Right lobe of liver (tissue), 6 donors: ENCODE measurements around the gene RAVER2. TPM values are rescaled to one million over a fixed set of nuclear protein-coding genes. Genes with fewer than 3 reads are reported as not detected.
A peak's percentile ranks its signal among the peaks of the same experiment; 100 is the strongest.

Experiments used
- ATAC-seq, 4 donors: fragments of 200-7000 bp; cut with Tn5 transposase; one replicate each; pipeline ENCODE4 v1.9.1; 2020; ENCODE audit warnings: mild to moderate bottlenecking in 4 of 4, moderate library complexity in 4 of 4
- DNase-seq, 3 donors: peaks; one replicate each; pipeline ENCODE4 v3.0.0-alpha.2; 2020
- H3K27ac ChIP-seq, 3 donors: fragments of 200-600 bp; one replicate each; pipeline ENCODE4 v1.8.0; 2022
- H3K27me3 ChIP-seq, 2 donors: fragments of 200-600 bp; one replicate each; pipeline ENCODE4 v1.8.0; 2022
- H3K36me3 ChIP-seq, 4 donors: fragments of 200-600 bp; sonication (generic) in 1 of 4; one replicate each; pipeline versions ENCODE4 v1.5.1 to v1.8.0; 2017 to 2022; ENCODE audit warnings: control low read depth in 1 of 4
- H3K4me1 ChIP-seq, 4 donors: fragments of 200-600 bp; sonication (generic) in 1 of 4; one replicate each; pipeline versions ENCODE4 v1.5.1 to v1.8.0; 2017 to 2022; ENCODE audit warnings: control low read depth in 1 of 4
- H3K4me3 ChIP-seq, 3 donors: fragments of 200-600 bp; one replicate each; pipeline ENCODE4 v1.8.0; 2022
- H3K9me3 ChIP-seq, 4 donors: fragments of 200-600 bp; sonication (generic) in 1 of 4; one replicate each; pipeline versions ENCODE4 v1.5.1 to v1.8.0; 2017 to 2022; ENCODE audit warnings: control low read depth in 1 of 4
- CTCF ChIP-seq, 4 donors: fragments of 200-600 bp in 3 of 4; fragments of 450-650 bp in 1 of 4; IDR thresholded peaks; one replicate each; pipeline versions ENCODE4 v1.5.1 to v1.8.0; 2016 to 2022; ENCODE audit warnings: antibody characterized with exemption in 4 of 4, mild to moderate bottlenecking in 2 of 4
- POLR2A ChIP-seq: fragments of 450-650 bp; IDR thresholded peaks from one replicate; pipeline ENCODE4 v1.6.1; 2017; ENCODE audit warnings: antibody characterized with exemption, mild to moderate bottlenecking
- WGBS: methylation state at CpG from one replicate; pipeline ENCODE4 v1.1.6; 2018; ENCODE audit warnings: low coverage, low lambda C conversion rate; ENCODE audit not compliant: insufficient coverage; ENCODE audit errors: missing lambda C conversion rate; 5-methylcytosine and 5-hydroxymethylcytosine counted together
- intact Hi-C, 2 donors: fragments of 100-400 bp; cut with DNase I; formaldehyde crosslinking; loops; one replicate each; pipeline versions ENCODE4 v1.11.2 to v1.14.1; 2022
- total RNA-seq, 6 experiments: library from RNA; depleted of rRNA in 2 of 6; stranded (reverse); fragments of >200 nt in 2 of 6; fragmentation: NEBNext Ultra II Directional in 3 of 6; extraction: Animal tissue kit (Norgen Biotek cat#: 25700) in 3 of 6; gene quantifications; one replicate each; pipeline versions ENCODE4 v1.1.0 to v1.2.4, GENCODE V29; 2016 to 2023
- donor health status: DM: no; HTN: yes; CAD: no.
- donor health status: DM: no; HTN: no; CAD: no.
- donor health status: DM: no; HTN: no; CAD: no.
- donor health status: DM: no; HTN: yes; CAD: no.
- donor health status: DM: no; HTN: yes; CAD: no.

RAVER2 gene
- total RNA-seq, 6 experiments from 2014 or later, result 0.51 to 0.91 (median 0.77) TPM

GRCh38 chr1:64839732-64840405, 95.0 kb downstream of the RAVER2 start:
- H3K4me1 ChIP-seq, result no peaks in the 10 kb centered on the region
- ATAC-seq (no peak), DNase-seq (no peak)
- peaks cover 0 to 84% (median 34%) of the 10 kb centered on the region in 4 donors for H3K36me3 ChIP-seq
- H3K9me3 ChIP-seq, result no peaks in the 10 kb centered on the region
- no peak overlapping the region for H3K4me3 ChIP-seq
- intact Hi-C loops, result no loop called here
- WGBS, result 89% methylated on average over 14 of the region's 15 CpGs
- H3K27ac ChIP-seq, result no peak overlapping the region
- no peaks in the 10 kb centered on the region for H3K27me3 ChIP-seq
- TF ChIP-seq POLR2A, result no peak
- no peak for TF ChIP-seq CTCF (IDR thresholded peaks at IDR 0.05)

GRCh38 chr1:64841330-64842065, 96.6 kb downstream of the RAVER2 start:
- Histone ChIP-seq H3K27ac (no peak overlapping the region), H3K36me3 (peaks cover 0 to 81% (median 36%) of the 10 kb centered on the region in 4 donors), H3K9me3 (no peaks in the 10 kb centered on the region), H3K27me3 (no peaks in the 10 kb centered on the region), H3K4me3 (no peak overlapping the region), H3K4me1 (peaks cover 0 to 2% (median under 1%) of the 10 kb centered on the region in 4 donors)
- TF ChIP-seq POLR2A, result no peak
- intact Hi-C loops, result no loop called here
- no peak for DNase-seq
- WGBS, result 58% methylated on average over 4 of the region's 6 CpGs
- ATAC-seq, result no peak

GRCh38 chr1:64842224-64842623, 97.3 kb downstream of the RAVER2 start:
- WGBS, result 65% methylated on average over 2 of the region's 2 CpGs

GRCh38 chr1:64843675-64844074, 98.8 kb downstream of the RAVER2 start:
- Histone ChIP-seq H3K4me3 (no peak overlapping the region), H3K27me3 (no peaks in the 10 kb centered on the region), H3K36me3 (peaks cover 3 to 62% (median 23%) of the 10 kb centered on the region in 4 donors), H3K9me3 (no peaks in the 10 kb centered on the region), H3K27ac (no peak overlapping the region), H3K4me1 (peaks cover 0 to 10% (median 4%) of the 10 kb centered on the region in 4 donors)
- WGBS, result 82% methylated on average over 8 of the region's 9 CpGs
- no peak for DNase-seq
- no peak for TF ChIP-seq CTCF (IDR thresholded peaks at IDR 0.05)
- no peak for TF ChIP-seq POLR2A
- no peak for ATAC-seq
- intact Hi-C loops, result no loop called here

More at GRCh38 chr1:64842224-64842623, 97.3 kb downstream of the RAVER2 start:
- Histone ChIP-seq H3K4me1 (peaks cover 0 to 8% (median 4%) of the 10 kb centered on the region in 4 donors), H3K27me3 (no peaks in the 10 kb centered on the region), H3K27ac (no peak overlapping the region), H3K9me3 (no peaks in the 10 kb centered on the region), H3K36me3 (peaks cover 3 to 76% (median 32%) of the 10 kb centered on the region in 4 donors), H3K4me3 (no peak overlapping the region)
- DNase-seq (no peak), ATAC-seq (peak in 2 of 4 donors; percentile 16 to 43)
- TF ChIP-seq POLR2A, result no peak
- TF ChIP-seq CTCF (IDR thresholded peaks at IDR 0.05), result no peak
- intact Hi-C loops, result no loop called here

- 57% methylated on average over 2 of the region's 7 CpGs for WGBS
- no peak overlapping the region for H3K4me3 ChIP-seq
- peaks cover 3 to 60% (median 23%) of the 10 kb centered on the region in 4 donors for H3K36me3 ChIP-seq
- DNase-seq, result no peak
- no peaks in the 10 kb centered on the region for H3K9me3 ChIP-seq
- no peak overlapping the region for H3K27ac ChIP-seq
- H3K27me3 ChIP-seq, result no peaks in the 10 kb centered on the region
- intact Hi-C loops, result no loop called here
- peaks cover 0 to 10% (median 4%) of the 10 kb centered on the region in 4 donors for H3K4me1 ChIP-seq
- TF ChIP-seq CTCF (IDR thresholded peaks at IDR 0.05), result no peak
- TF ChIP-seq POLR2A, result no peak
- ATAC-seq, result no peak
Measured at GRCh38 chr1:64844175-64844574, 99.3 kb downstream of the RAVER2 start.
